EL (cell line): ENCODE data around the gene PLOD2.
A peak's percentile ranks its signal among the peaks of the same experiment; 100 is the strongest.
"Not testable (repeated sequence)": the region's sequence is repeated elsewhere in the genome, so short reads cannot be mapped to it uniquely, and the experiment has no call there.

ENCODE experiments used
- DNase-seq: peaks from one replicate; pipeline ENCODE4 v3.0.0-alpha.2; 2016

PLOD2 gene

DNA sequence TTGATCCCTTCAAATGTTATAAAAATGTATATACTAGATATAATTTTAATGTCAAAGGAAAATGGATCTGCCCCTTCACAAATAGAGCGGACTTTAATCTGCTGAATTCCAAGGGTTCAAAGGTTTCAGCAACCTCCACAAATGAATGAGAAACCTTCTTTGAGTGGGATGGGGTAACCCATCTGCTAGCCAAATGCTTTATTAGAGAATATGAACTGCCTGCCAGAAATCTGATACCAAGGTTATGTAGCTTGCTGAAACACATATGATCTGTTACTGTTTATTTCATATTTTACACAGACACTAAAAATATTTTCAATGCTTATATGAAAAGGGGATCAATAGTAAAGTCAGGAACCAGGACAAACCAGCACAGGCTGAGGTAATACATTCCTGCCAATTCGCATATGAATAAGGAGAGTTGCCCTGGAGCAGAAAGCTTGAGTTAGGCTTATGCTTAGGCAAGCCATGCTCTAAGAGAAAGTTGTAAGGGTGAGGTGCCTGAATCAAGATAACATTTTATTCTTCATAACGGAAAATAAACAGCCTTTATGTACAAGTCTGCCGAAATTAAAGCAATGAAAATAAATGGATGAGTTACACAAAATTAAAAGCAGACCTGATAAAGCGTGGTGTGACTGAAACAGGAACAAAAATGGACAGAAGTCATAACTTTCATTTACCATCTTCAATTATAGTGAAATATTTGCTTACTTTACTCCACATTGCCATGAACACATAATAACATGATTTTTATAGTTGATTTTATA, 26.5 kb downstream of the PLOD2 start:
- no peak for DNase-seq

DNA sequence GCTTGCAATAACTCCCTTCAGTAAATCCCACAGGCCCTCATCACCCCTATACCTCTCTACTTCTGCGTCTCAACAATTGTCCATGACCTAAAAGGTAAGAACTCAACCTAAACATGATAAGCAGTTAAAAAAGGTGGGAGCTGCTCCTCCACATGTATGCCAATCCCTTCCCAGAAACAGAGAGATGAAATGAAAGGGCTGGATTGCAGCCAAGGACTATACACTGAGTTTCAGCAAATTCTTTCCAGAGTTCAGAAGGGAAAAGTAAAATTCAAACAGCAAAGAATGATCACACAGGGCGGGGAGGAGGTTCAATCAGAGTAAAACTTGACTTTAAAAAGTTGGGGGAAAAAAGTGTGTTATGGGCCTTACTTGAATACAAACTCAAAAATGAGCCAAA, 27.5 kb downstream of the PLOD2 start:
- DNase-seq, result peak; percentile 25

DNA sequence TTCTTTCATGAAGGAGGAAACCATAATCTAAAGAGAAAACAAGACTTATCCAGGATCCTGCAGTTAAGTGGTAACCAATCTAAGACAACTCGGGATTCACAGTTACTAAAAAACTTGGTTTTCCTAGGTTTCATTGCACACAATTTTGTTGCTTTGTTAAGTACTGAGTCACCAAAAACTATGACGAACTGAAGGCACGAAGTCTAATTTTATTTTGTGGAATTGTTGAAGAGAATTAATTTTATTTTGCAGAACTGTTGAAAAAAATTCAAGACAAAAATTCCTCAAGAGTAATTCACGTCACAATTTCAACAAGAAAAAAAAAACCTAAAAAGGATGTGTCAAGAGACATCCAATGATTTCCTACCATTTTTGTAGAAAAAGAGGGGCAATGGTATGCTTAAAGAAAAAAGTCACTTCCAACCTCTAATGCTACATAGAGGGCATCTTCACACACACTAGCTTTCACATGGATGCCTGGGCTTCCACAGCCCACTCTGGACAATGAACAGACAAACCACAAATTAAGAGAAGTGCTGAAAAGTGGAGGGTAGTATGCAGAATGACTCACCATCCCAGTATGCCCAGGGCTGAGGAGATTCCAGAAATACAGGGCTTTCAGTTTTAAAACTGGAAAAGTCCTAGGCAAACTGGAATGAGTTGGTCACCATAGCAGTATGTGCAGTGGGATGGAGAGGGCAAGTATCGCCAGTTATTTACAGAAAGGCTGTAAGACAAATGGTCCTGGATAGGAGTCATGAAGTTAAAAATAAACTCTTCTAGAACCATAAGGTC, 29.2 kb downstream of the PLOD2 start:
- peak; percentile 95 for DNase-seq

DNA sequence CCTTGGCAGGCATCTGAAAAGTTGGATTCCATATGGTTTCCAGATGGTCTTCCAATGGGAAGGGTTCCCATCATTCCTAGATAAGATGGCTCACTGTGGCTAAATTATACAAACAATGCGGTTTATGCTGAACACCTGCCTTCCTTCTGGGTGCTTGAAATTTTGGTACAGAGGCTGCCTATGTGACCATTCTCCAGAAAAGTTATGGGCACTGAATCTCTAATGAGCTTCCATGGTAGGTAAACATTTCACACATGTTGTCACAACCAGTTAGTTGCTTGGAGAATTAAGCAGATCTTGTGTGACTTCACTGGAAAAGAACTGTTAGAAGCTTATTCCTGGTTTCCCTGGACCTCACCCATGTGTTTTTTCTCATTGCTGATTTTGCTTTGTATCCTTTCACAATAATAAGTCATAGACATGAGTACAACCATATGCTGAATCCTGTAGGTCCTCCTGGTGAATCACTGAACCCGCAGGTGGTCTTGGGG, 30.1 kb downstream of the PLOD2 start:
- DNase-seq, result peak; percentile 59

DNA sequence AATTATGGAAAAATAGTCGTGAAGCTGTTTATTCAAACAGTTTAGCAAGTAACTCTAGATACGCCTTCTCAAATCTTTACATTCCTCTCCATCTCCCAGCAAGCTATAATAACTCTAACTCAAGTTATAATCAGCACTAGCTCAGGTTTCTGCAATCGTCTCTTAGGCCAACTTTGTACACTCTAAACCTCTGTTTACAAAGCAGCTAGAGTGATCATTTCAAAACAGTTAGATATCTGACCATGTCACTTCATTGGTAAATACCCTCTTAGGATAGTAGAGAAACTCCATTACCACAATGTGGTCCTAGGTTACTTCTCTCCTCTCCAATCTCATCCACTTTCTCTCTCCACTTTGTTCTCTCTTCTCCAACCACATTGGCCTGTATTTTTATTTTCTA, 31.2 kb downstream of the PLOD2 start:
- no peak for DNase-seq

DNA sequence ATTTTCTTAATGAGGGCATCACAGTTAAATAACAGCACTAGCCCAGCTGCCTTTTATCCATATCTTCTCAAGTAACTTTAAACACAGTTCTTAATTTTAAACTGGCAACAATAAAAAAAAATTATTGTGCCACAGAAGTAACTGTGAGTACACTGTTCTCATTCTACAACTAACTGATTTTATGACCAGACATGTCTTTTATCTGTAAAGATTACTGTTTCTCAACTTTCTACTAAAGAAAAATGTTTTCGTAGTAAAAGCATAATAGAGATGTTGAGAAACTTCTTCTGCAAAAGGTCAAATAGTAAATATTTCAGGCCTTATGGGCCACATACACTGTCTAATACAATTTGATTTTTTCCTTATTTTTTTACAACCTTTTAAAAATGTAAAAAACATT, 32.0 kb downstream of the PLOD2 start:
- DNase-seq, result no peak

DNA sequence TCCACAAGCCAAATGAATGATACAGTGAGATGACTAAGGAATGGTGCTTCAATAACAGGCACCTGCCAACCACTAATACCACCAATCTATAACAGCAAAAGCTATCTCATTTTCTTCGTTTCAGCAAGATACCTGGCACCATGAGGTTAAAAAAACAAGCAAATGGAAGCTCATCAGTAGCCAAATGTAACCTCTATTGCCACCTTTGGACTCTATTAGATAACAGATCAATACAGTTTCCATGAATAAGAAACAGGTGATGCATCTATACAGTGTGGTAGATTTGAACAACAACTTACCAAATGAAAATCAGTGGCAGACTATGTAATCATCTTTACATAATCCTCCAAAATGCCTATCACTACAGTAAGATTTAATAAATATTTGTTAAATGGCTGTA, 32.8 kb downstream of the PLOD2 start:
- DNase-seq, result no peak

DNA sequence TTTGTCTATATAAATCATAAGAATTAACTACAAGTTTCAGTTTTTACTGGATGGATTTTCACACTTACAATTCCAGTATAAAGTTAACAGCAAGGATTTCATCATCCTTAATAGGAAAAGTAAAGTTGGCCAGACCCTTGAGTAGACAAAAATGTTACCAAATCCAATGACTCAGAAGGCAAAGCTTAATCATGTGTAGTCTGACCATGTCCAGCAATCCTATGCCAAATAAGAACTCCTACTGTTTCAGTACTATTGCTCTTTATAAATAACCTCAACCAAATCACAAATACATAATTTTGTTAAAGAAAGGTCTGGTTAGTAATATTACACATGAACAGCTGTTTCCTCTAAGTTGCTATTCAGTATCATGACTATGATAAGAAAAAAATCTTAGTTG, 35.0 kb downstream of the PLOD2 start:
- DNase-seq, result peak; percentile 82

DNA sequence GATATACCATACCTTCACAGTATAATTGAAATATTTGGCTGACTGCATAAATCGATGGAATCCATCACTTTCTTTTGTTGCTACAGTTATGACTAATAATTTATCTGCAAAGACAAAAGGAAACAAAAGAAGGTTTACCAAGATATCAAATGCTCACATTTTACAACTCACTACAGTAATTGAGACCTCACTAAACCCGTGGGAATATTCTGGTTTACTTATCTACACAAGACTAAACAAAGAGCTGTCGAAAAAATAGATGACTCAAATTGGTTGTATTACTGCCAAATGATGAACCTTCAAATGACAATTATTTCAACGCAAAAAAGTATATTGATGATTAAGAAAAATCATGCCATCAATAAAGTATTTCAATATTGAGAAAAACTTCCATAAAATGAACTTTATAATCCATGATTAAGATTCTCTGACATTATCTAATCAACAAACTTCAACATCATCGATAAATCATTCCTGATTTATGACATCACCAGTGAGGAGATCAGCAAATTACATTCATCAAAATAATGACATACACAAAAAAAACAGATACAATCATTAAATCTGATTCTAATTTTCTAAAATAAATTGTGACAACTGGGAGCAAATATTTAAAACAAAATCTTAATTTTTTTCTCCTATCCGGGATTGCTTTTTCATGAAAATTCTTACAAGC, 36.7 kb downstream of the PLOD2 start:
- DNase-seq, result no peak

DNA sequence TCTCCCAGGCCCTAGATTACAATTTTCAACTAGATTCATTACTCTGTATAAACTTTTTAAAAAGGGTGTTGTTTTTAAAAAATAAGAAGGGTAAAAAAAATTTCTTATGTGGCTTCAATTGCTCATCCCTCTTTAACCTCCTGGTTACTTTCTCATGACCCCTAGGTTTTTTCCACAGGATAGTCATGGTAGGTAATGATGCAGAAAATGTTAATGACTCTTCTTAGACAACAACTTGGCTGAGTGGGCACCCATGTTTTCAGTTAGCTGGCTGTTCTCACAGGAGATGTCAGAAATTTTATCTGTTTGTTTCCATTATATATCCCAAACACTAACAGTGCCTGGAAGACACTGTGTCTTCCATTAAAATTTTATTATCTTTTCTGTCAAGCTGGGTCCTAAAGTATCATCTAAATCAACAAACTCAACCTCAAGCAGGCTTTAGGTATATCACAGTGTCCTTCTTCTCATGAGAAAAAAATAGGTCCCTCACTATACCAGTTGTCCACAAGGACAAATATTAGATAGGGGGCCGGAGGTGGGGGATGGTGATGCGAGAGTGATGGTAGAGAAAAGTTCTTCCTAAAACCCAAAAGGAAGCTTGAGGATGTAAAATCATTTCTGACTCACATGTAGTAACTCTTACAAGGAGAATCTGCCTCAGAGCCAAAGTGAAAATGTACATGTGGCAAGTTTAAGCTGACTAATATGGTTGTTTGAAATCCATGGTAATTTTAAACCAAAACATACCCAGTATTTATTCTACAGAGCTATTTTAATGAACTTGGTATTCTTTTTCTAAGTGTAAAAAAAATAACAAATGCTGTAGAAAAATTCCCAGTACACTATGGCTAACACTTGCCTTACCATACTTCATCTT, 43.3 kb downstream of the PLOD2 start:
- DNase-seq, result peak; percentile 64

DNA sequence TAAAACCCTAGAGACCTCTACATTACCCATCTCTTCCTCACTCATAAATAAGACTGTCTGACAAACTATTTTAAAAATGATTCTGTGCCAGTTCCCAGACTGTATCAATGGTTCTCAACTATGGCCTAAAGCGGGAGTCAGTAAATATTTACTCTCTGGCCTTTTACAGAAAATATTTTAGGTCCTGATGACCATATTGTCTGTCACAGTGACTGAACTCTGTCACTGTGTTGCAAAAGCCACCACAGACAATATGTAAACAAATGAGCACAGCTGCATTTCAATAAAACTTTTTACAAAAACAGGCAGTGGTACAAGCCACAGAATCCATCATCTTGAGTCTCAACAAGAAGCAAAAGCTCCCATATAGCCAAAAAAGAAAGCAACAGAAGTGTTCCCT, 45.4 kb downstream of the PLOD2 start:
- DNase-seq, result no peak

DNA sequence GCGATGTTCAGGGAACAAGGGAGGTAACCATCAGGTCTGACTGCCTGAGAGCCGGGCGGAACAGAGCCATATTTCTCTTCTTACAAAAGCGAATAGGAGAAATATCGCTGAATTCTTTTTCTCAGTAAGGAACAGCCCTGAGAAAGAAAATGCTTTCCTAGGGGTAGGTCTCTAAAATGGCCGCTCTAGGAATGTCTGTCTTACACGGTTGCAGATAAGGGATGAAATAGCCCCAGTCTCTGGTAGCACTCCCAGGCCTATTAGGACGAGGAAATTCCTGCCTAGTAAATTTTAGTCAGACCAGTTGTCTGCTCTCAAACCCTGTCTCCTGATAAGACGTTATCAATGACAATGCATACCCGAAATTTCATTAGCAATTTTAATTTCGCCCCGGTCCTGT, 47.2 kb downstream of the PLOD2 start:
- not testable (repeated sequence) for DNase-seq

DNA sequence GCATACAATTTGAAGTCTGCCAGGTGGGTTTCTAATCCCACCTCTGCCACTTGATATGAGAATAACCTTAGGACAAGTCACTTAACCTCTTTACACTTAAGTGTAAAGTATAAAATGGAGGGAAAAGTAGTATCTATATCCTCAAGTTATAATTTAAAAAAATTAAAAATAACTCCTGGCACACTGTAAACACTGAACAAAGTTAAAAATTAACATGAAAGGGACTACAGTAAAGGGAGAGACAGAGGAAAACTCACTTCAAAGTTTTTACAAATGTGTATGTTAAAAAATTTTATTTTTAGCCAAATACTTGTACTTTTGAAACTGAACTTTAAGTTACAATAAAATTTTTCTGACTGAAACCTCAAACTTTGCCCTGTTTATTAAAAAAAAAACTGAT, 49.6 kb downstream of the PLOD2 start:
- DNase-seq, result no peak

DNA sequence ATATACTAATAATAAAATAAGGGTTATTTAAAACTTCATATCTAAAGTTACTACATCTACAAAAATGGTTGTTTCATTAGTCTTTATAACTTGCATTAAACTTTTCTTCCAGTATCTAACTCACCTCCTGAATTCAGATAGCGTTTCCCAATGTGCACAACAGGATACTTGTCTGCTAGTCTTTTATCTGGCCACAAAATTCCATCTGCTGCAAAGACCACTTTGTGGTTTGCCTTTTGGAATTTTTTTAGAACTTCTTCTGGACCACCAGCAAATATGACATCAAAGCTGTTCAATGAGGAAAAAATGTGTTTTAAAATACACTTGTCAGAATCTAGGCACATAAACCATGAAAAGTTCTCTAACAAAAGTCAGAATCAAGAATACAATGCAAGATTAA, 50.8 kb downstream of the PLOD2 start:
- peak; percentile 8 for DNase-seq

DNA sequence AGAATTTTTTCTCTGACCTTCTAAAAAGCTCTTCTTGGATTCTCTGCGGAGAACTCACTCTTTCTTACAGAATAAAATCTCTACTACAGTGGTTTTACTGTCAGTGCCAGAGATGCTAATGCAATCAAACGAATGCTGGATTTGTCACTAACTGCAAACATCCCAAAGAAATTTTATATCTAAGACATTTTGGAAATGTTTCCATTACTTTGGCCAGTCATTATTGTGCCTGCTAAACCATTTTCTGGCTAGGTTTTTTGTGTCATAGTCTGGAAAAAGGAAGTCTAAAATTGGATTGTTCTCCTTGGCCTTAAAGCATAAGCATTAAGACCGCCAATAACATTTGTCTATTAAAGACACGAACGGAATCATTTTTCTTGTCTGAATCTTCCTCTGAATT, 54.0 kb downstream of the PLOD2 start:
- no peak for DNase-seq

DNA sequence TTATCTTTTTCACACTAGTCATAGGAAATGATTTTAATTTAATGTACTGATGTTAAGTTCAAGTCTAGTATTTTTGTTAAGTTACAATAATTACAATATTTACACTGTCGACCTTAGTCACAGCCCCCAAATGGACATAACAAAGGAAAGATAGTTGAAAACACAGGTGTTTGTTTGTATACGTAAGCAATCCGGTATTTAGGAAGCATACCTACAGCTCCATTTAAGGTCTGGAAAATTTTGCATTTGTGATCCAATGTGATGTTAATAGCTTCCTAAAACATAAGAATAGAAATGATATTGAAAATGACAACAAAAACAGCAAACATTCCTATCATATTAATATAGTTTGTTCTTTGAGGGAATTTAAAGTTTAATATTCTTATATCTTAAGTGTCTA, 56.9 kb downstream of the PLOD2 start:
- DNase-seq, result no peak

DNA sequence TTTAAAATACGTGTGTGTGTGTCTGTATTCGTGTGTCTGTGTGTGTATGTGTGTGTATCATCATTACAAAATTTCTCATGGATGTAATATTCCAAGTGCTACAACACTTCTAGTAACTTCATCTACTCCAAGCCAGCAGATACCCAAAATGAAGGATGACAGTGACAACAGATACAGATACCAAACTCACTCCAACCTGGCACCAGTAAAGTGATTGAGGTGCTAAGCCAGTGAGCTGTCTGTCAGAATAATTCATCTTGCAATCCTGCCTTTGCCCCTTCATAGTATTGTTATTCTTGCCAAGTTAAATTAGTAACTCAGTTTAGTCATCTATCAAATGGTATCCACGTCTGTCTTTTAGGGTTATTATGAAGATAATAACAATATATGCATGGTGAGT, 58.1 kb downstream of the PLOD2 start:
- no peak for DNase-seq

DNA sequence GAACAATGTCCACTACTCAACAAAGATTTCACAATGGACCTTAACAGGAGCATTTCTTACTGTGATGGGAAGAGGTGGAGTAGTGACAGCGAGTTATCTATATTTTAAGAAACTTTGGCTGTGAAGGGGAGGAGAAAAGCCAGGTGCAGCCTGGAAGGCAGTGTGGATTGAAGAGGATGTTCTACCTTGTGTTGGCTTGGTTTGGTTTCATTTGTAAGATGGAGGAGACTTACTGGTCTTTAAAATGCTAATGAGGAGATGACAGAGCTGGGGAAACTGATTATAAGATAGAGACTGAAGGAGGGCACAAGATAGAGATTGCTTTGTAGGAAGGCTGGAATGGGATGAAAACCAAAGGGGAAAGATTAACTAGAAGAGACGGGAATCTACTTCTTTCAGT, 59.4 kb downstream of the PLOD2 start:
- no peak for DNase-seq

DNA sequence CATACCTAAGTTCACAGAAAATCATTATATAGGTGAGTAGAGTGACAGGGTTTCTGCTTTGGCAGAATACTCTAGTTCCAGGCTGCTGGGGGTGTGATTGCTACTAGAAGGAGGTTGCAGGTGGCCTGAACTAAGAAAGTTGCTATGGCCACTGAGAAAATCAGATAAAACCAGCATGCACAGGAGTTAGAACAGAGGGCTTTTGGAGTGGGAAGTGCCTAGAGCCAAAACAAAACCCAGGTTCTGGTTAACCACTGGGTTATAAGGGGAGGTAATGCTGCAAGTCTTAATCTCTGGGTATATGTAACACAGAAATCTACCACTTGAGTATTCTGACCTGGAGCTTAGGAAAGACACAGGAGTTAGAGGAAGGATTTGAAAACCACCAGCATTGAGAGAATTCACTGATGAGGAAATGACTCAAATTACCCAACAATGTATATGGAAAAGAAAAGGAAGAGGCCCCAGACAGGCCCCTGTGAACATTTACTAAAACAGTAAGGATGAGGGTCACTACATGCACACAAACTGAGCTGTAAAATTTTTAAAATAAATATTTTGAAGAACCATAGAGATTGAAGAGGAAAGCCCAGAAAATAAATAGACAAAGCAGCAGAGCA, 60.0 kb downstream of the PLOD2 start:
- no peak for DNase-seq

DNA sequence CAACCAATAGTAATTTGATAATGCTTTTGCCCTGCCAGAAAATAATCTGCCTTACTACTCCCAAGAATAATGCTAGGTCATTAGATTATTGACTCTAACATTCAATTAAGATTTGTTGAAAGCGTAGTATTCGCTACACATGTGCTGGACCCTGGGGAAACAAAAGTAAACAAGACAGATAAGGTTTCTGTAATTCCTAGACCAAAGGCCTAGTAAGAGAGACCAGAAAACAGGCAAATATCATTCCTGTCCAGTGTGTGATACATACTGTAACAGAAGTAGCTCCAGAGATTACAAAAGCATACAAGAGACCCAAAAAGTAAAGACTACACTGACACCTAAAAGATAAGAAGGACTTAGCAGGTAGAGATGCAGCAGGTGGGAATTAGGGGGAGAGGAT, 60.8 kb downstream of the PLOD2 start:
- DNase-seq, result no peak

DNA sequence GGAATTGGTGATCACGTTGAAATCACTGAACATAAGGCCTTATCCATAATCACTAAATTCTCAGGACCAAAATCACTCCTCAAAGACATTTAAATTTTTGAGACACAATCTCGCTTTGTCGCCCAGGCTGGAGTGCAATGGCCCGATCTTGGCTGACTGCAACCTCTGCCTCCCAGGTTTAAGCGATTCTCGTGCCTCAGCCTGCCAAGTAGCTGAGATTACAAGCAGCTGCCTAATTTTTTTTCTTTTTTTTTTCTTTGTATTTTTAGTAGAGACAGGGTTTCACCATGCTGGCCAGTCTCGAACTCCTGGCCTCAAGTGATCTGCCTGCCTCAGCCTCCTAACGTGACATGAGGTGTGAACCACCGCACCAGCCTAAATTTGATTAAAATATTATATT, 61.7 kb downstream of the PLOD2 start:
- no peak for DNase-seq

DNA sequence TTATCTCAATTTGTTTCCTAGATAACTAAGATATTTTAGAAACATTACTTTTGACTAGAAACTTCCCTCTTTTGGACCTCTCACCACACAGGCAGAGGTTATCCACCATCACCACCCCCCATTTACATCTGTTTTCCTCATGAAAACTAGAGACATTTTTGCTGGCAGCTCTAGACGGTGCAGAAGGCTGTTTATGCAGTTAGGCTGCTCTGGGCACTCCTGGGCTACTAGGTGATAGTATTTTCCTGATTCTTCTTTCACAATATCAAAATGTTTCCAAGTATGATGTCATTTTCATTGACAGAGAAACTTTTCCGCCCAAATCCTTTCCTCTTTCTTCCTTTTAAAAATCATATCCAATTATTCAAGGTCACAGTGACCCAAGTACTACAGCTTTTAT, 67.1 kb downstream of the PLOD2 start:
- no peak for DNase-seq
